Stimulated activated CD8-positive, alpha-beta memory T cell treated with anti-CD3 and anti-CD28 coated beads, Interleukin-12 subunit alpha, Interleukin-12 subunit beta, amount 100 ng/mL, for 24 hours (primary cell): ENCODE data around the gene WNT10A.
"Not testable (repeated sequence)": the region's sequence is repeated elsewhere in the genome, so short reads cannot be mapped to it uniquely, and the experiment has no call there.

Experiments
- DNase-seq: peaks from one replicate; pipeline ENCODE4 v3.0.0-alpha.2; 2020; ENCODE audit errors: extremely low read depth

Gene WNT10A

DNA sequence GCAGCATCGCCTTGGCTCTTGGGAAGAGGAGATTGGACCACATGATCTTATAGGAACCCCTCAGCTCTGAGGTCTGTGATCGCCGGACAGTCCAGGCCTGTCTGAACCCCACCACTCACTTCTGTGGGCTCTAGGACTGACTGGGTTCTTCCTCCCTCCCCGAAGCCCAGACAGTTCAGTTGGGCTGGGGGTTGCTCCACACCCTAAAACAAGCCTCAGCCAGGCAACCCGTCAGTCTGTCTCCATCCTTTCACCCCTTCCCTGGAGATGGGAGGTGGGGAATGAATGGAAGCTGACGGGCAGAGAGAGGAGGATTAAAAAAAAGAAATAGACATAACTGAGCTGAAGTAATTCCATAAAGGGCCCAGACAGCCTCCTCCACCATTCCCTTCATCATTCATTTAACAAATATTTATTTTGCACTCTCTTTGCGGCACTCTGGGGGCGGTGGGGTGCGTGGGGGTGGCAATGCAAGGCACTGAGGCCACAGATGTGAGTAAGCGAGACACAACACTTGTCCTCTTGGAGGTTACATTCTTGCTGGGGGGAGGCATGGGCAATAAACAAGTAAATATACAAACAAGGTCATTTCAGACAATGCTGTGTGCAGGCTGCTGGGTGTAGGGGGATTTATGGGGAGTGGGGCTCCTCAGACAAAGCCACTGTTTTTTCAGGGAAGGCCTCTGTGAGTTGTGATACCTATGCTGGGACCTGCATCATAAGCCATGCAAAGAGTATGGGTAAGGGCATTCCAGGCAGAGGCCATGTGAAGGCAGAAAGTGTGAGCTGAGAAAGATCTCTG lies 12.9 kb downstream of the WNT10A start:
- no peak for DNase-seq

GRCh38 chr2:218894151-218894879 lies 13.7 kb downstream of the WNT10A start:
- no peak for DNase-seq

DNA sequence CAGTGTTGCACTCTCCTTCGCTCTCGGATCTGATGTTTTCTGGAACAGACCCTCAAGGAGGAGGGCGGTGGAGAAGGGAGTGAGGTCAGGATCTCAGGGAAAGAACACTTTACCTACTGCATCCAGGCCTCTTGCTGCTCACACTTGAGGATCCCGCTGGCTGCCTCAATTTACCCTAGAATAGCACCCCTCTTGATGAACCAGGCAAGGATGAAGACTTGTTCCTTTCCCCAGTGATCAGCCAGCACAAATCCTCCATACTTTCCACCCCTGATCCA lies 14.2 kb downstream of the WNT10A start:
- DNase-seq, result no peak

DNA sequence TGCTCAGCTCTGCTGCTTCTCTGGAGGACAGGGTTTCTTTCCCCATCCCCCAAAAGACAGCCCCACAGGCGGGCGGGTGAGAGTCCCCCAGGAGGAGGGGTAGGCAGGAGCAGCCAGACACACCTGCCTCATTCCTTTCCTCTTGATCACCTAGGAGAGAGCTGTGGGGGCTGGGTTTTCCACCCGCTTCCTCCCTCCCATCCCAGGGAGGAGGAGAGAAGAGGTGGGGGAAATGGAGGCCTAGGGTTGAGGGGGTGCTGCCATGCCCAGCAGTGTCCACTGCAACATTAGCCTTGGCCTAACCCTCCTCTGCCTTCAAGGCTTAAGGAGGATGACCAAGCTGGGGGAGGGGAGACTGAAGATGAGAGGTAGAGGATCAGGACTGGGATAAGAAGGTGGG lies 14.7 kb downstream of the WNT10A start:
- DNase-seq, result no peak

DNA sequence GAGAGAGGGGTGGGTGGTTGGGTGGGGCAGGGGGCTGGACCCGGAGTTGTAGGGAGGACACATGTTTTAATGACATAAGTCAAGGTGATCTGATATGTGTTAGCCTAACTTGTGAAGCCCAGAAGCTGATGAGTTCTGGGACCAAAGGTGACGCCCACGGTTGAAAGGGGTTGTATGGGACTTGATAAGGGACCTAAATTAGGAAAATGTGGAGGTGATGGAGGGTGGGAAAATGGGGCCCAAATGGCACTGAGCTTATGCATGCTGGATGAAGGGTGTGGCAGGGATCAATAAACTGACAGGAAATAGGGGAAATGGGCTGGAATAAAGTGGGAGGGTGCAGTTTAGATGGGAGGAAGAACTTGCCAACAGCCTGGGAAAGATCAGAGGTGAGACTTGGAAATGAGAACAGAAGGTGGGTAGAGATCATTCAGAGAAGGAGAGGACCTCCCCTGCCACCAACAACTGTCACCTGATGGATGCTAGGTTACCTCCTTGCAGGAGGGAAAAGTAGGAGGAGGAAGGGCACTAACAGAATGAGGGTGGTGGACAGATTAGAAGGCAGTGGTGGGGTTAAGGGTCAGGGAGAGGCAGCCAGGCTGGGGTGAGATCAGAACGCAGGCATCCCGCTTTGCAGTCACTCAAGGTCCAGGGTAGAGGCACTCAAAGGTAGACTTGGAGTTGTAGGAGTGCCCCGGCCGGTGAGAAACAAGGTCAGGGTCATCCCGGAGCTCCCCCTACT lies 15.3 kb downstream of the WNT10A start:
- DNase-seq, result no peak

GRCh38 chr2:218896501-218897393 lies 16.1 kb downstream of the WNT10A start:
- DNase-seq, result peak; percentile 77

- DNase-seq, result no peak
These were observed 16.9 kb downstream of the WNT10A start for GRCh38 chr2:218897394-218898108.

DNA sequence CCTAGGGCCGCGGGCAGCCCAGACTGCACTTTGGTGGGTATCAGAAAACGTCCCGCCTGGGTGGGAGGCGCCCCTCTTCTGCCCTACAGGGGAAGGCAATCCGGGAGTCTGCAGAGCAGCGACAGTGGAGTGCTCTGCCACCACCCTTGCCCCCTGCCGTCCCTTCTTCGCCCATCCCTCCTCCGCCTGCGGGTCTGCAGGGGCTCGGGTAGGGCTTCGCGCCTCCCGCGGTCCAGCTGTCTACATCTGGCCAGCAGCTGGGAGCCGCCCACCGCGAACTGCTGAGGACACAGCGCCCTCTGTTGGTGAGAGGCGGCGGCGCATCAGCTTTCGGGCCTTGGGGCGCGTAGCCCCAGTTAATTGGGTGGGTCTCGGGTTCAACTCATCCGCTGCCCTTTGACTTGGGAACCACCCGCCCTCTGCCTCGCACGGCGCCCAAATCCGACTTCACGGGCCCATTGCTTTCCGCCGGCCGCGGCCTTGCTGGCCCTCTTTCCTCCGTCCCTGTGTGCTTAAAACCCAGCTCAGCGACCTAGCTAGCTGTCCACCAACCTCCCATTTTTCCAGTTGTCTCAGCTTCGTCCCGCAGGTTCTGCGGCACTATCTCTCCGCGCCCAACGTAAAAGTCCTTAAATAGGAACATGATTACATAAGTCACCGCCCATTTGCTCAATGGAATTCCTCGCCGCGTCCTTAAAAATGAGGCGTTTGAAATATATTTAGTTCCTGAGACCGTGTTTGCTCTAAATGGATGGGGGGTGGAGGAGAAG lies 17.6 kb downstream of the WNT10A start:
- peak; percentile 57 for DNase-seq

DNA sequence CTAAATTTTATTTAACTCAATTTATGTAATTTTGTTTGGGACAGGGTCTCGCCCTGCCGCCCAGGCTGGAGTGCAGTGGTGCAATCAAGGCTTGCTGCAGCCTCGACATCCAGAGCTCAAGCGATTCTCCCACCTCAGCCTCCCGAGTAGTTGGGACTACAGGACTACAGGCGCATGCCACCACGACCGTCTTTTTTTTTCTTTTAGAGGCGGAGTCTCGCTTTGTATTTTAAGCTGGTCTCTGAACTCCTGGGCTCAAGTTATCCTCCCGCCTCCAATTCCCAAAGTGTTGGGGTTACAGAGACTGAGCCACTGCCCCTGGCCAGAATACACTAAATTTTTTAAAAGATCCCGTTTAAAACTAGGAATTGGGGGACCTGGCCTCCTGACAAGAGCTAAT lies 18.5 kb downstream of the WNT10A start:
- DNase-seq, result no peak

DNA sequence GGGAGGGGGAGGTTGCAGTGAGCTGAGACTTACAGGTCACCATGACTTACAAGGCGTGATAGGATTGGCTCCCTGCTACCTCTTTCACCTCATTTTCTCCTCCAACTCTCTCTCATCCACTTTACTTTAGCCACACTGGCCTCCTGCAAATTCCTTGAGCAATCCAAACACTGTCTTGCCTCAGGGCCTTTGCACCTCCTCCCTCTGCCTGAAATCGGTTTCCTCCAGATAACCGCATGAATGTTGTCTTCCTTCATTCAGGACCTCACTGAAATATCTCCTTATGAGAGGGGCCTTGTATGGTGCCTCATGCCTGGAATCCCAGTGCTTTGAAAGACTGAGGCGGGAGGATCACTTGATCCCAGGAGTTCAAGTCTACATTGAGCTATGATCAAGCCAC lies 21.8 kb downstream of the WNT10A start:
- no peak for DNase-seq

- no peak for DNase-seq
These were observed 23.5 kb downstream of the WNT10A start for GRCh38 chr2:218904176-218904575.

DNA sequence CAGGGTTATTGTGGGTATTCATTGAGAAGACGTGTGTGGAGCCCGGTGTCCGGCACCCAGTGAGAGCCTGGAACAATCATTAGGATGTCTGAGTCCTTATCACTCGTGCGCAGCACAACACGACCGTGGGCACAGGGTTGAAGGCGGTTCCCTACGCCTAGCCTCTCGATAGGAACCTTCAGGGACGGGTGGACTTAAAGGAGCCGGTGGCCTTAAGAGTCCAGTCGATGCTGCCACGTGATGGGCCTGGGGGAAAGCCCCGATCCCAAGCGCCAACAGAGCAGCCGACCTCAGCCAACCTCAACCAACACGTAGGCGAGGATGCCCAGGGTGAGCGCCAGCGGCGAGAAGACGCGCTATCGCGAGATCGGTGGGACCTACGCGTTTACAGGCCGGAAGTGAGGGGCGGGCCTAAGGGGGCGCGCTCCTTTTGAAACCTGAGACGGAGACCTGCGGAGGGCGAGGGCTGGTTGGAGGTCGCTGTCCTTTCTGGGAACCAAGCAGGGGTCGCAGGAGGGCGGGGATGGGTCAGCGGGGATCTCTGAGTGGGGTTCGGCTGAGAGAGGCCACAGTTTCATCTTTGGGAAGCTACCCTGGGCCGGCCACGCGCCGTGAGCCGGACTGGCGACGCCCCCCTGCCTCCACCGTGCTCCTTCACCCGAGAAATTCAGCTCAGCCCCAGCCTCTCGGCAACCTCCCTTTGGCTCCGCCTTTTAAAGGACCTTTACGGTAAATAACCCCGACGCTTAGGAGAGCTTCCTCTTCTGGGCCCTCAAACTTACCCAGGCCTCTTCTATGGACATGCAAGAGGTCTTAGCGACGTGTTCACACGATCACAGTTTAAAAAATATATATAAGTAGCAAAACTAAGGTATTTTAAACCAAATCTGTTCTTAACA lies 28.3 kb downstream of the WNT10A start:
- DNase-seq, result peak; percentile 76

DNA sequence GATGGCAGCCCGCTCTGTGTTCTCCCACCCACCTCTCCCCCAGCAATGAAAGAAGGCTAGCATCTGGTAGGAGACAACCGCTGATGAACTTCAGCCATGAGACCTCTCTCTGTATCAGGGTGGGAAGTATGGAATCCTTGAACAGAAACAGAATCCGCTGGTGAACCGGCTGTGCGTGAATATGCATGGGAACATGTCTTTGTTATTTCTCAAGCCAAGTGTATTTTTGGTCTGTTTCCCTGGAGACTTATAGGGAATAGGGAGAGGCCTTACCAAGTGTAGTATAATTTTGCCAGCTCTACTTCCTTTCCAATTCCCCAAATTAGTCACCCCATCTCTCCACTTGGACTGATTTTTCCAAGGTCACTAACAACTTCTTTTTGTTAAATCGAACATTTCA lies 30.1 kb downstream of the WNT10A start:
- DNase-seq, result no peak

- DNase-seq, result no peak
These were observed 39.9 kb downstream of the WNT10A start for GRCh38 chr2:218920504-218920903.

GRCh38 chr2:218924757-218925156 lies 44.1 kb downstream of the WNT10A start:
- DNase-seq, result no peak

DNA sequence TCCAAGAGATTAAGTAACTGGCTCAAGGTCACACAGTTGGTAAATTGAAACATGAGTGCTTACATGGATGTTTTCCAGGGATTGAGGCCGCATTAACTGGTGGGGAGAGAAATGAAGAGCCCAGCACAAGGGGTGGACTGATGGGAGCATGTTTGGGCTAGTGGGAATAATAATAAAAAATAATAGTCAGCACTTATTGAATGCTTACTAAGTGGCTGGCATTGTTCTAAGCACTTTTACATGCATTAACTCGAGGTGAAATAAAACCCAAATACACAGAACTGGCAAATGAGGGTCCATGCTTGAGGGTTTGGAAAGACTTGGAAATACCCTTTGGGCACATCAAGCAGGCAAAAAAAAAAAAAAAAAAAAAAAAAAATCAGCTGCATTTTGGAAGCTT lies 44.8 kb downstream of the WNT10A start:
- DNase-seq, result no peak

DNA sequence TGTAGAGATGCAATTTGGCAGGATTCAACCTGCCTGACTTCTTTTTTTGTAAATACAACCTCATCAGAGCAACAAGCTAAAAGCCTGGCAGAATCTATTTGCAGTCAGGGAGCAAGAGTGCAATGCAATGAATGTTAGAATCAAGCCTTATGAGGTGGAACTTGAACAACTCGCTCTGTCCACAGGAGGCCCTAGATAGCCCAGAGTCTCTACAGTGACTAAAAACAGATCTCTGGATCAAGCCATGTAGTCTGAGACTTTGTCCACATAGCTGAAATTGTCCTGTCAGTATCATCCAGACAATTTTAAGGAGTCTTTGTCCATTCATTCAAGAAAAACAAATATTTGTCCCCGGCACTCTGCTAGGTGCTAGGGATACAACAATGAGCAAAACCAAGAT lies 46.8 kb downstream of the WNT10A start:
- DNase-seq, result no peak

- no peak for DNase-seq
These were observed 47.2 kb downstream of the WNT10A start for GRCh38 chr2:218927876-218928275.

DNA sequence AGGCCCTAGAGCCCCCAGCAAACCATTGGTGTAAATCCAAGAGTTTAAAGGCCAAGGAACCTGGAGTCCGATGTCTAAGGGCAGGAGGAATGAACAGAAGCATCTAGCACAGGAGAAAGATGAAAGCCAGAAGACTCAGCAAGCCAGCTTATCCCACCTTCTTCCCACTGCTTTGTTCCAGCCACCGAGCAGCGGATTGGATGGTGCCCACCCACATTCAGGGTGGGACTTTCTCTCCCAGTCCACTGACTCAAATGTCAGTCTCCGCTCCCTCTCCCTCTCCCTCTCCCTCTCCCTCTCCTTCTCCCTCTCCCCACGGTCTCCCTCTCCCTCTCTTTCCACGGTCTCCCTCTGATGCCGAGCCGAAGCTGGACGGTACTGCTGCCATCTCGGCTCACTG lies 49.8 kb downstream of the WNT10A start:
- not testable (repeated sequence) for DNase-seq
